CD4-positive, alpha-beta T cell treated with Interleukin-1 beta for 1 hour (primary cell): ENCODE data around the gene PANX2.
"Not testable (repeated sequence)": the region's sequence is repeated elsewhere in the genome, so short reads cannot be mapped to it uniquely, and the experiment has no call there.

ENCODE experiments used
- DNase-seq, 2 donors: peaks; one replicate each; pipeline ENCODE4 v3.0.0-alpha.2; 2020 to 2022

The PANX2 gene

GRCh38 chr22:50199251-50199721 is 28.8 kb downstream of the PANX2 start:
- DNase-seq, result no peak

- DNase-seq, result no peak
Observed at GRCh38 chr22:50199829-50200460, 29.4 kb downstream of the PANX2 start.

- DNase-seq, result peak; percentile 92 to 93
Observed at GRCh38 chr22:50200461-50201190, 30.1 kb downstream of the PANX2 start, which contains the start of gene SELENOO. SELENOO (plus strand) TSS chr22:50201011; CDS start chr22:50201037, 26 bp downstream.

- DNase-seq, result no peak
Observed at GRCh38 chr22:50201191-50202129, 30.9 kb downstream of the PANX2 start.

- no peak for DNase-seq
Observed at GRCh38 chr22:50202130-50202666, 31.7 kb downstream of the PANX2 start.

GRCh38 chr22:50203288-50203687 is 32.8 kb downstream of the PANX2 start:
- DNase-seq, result no peak

GRCh38 chr22:50204571-50204970 is 34.0 kb downstream of the PANX2 start:
- DNase-seq, result no peak

GRCh38 chr22:50204998-50205397 is 34.5 kb downstream of the PANX2 start:
- DNase-seq, result not testable (repeated sequence)

GRCh38 chr22:50205781-50206569 is 35.4 kb downstream of the PANX2 start:
- DNase-seq, result no peak

GRCh38 chr22:50206599-50206998 is 36.1 kb downstream of the PANX2 start:
- DNase-seq, result no peak

- peak in 1 of 2 donors; percentile 33 for DNase-seq
Observed at GRCh38 chr22:50207383-50208140, 37.0 kb downstream of the PANX2 start.

GRCh38 chr22:50208430-50208938 is 38.0 kb downstream of the PANX2 start:
- DNase-seq, result no peak

GRCh38 chr22:50208939-50209892 is 38.7 kb downstream of the PANX2 start:
- DNase-seq, result no peak

- peak; percentile 72 for DNase-seq
Observed at GRCh38 chr22:50209893-50210292, 39.4 kb downstream of the PANX2 start.

GRCh38 chr22:50210378-50211139 is 40.0 kb downstream of the PANX2 start:
- no peak for DNase-seq

- no peak for DNase-seq
Observed at GRCh38 chr22:50211147-50211546, 40.6 kb downstream of the PANX2 start.

GRCh38 chr22:50213263-50213662 is 42.7 kb downstream of the PANX2 start:
- no peak for DNase-seq

GRCh38 chr22:50215297-50216054 is 44.9 kb downstream of the PANX2 start:
- no peak for DNase-seq
